Calu3 (cell line): Measurements from ENCODE around the gene GPR101. TPM values are rescaled to one million over a fixed set of nuclear protein-coding genes. Genes with fewer than 3 reads are reported as not detected.

Experiments
- BruUV-seq: library from RNA; stranded (reverse); fragments of 400-500 nt; replicated peaks from 2 replicates; lab custom pipeline; 2021; lab: Mats Ljungman, UMichigan
- CTCF ChIA-PET: fragments of 300-600 bp; sonication (Branson Sonifier 250); formaldehyde crosslinking; loops from one replicate; lab custom pipeline; 2022; ENCODE audit warnings: antibody characterized with exemption; lab: Charles Lee
- DNase-seq: peaks from one replicate; pipeline ENCODE4 v3.0.0; 2022
- H3K27ac Mint-ChIP-seq: one replicate; pipeline ENCODE4 v1.8.0; 2022; ENCODE audit warnings: mixed read lengths; ENCODE audit not compliant: unreplicated experiment
- H3K27me3 Mint-ChIP-seq: one replicate; pipeline ENCODE4 v1.8.0; 2022; ENCODE audit warnings: mixed read lengths; ENCODE audit not compliant: unreplicated experiment
- H3K36me3 Mint-ChIP-seq: one replicate; pipeline ENCODE4 v1.8.0; 2022; ENCODE audit warnings: mild to moderate bottlenecking, moderate library complexity, mixed read lengths; ENCODE audit not compliant: insufficient read depth, unreplicated experiment
- H3K4me1 Mint-ChIP-seq: one replicate; pipeline ENCODE4 v1.8.0; 2022; ENCODE audit warnings: mild to moderate bottlenecking, low read depth, mixed read lengths; ENCODE audit not compliant: unreplicated experiment
- H3K4me3 Mint-ChIP-seq: one replicate; pipeline ENCODE4 v1.8.0; 2022; ENCODE audit warnings: mild to moderate bottlenecking, low read depth, moderate library complexity, mixed read lengths; ENCODE audit not compliant: unreplicated experiment
- H3K9me3 Mint-ChIP-seq: one replicate; pipeline ENCODE4 v1.8.0; 2022; ENCODE audit warnings: low read depth, mixed read lengths; ENCODE audit not compliant: unreplicated experiment
- CTCF ChIP-seq: fragments of 200-600 bp; IDR thresholded peaks from one replicate; pipeline ENCODE4 v1.8.0; 2022; ENCODE audit warnings: antibody characterized with exemption; ENCODE audit not compliant: unreplicated experiment
- intact Hi-C: fragments of 100-400 bp; cut with micrococcal nuclease; formaldehyde crosslinking; loops from one replicate; pipeline ENCODE4 v1.10.0; 2022; ENCODE audit not compliant: unreplicated experiment
- total RNA-seq: library from RNA; stranded (reverse); gene quantifications from 2 replicates; pipeline ENCODE4 v1.2.3, GENCODE V29; 2022

GPR101 gene
- total RNA-seq, 1 experiment from 2014 or later = not detected

DNA sequence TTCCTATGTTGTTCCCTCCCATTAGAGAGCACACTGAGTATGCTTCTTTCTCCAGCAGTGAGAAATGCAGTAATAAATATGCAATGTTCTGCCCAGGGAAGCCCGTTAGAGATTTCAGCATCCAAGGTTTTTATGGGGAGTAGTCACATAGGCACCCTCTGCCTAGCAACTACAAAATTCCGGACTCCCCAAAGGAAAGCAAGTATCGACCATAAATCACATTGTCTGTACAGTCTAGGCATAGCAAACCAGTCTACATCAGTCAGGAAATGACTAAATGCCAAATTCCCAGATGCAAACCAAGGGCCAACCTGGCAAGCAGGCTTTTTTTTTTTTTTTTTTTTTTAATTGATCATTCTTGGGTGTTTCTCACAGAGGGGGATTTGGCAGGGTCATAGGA, 34.8 kb downstream of the GPR101 start:
- Mint-ChIP-seq H3K27me3 (no peaks in the 10 kb centered on the region), H3K4me1 (no peaks in the 10 kb centered on the region), H3K36me3 (no peaks in the 10 kb centered on the region), H3K4me3 (no peak overlapping the region), H3K9me3 (peaks cover 4% of the 10 kb centered on the region), H3K27ac (no peak overlapping the region)
- no TSS peak for BruUV-seq
- DNase-seq = no peak
- no peak for TF ChIP-seq CTCF
- intact Hi-C loops = no loop called here
- CTCF ChIA-PET = no interaction called here

Other genes starting within 250 kb of the GPR101 start
- 225 and 252 TPM in 2 replicates for gene RBMX, start 153.3 kb downstream of the GPR101 start, total RNA-seq